ENCODE data around the gene BANK1.

The BANK1 gene

DNA sequence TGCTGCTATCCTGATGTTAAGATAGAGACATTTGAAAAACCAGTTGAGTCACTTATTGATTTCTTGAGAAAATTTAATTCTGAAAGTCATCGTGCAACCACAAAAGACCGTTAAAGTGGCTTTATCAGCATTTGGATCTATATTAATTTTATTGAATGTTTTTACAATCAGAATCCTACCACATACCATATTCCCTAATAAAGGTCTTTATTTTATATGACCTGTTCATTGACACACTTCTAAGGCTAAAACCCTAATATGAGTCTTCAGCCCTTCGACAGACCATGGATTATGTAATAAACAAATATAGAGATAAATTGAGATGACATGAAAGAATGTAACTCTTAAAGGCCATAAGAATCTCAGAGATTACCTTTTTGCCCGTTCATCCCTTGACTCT lies 68.1 kb downstream of the BANK1 start:
- Histone ChIP-seq H3K9me3 (ENCODE audit: low read length) (no peaks in the 10 kb centered on the region), H3K79me2 (ENCODE audit: insufficient read depth, low read length) (no peaks in the 10 kb centered on the region), H3K9ac (ENCODE audit: low read length) (no peak overlapping the region), H3F3A (ENCODE audit: insufficient read depth, low read length) (no peaks in the 10 kb centered on the region), H3K36me3 (ENCODE audit: insufficient read depth, low read length) (peaks cover 53% of the 10 kb centered on the region), H3K4me2 (ENCODE audit: low read length) (no peak overlapping the region), H2AFZ (ENCODE audit: low read length) (no peak overlapping the region), H4K20me1 (ENCODE audit: insufficient read depth, low read length) (no peaks in the 10 kb centered on the region), H3K4me1 (ENCODE audit: insufficient read depth, low read length, severe bottlenecking) (peaks cover 38% of the 10 kb centered on the region), H3K4me3 (ENCODE audit: low read depth, low read length, poor library complexity, severe bottlenecking) (no peak overlapping the region), H3K27me3 (ENCODE audit: insufficient read depth, low read length) (no peaks in the 10 kb centered on the region), H3K9me2 (ENCODE audit: low read depth, low read length) (no peaks in the 10 kb centered on the region), H3K27ac (ENCODE audit: low read depth, low read length, poor library complexity, severe bottlenecking) (no peak overlapping the region)
- TF ChIP-seq, protein P1, sequence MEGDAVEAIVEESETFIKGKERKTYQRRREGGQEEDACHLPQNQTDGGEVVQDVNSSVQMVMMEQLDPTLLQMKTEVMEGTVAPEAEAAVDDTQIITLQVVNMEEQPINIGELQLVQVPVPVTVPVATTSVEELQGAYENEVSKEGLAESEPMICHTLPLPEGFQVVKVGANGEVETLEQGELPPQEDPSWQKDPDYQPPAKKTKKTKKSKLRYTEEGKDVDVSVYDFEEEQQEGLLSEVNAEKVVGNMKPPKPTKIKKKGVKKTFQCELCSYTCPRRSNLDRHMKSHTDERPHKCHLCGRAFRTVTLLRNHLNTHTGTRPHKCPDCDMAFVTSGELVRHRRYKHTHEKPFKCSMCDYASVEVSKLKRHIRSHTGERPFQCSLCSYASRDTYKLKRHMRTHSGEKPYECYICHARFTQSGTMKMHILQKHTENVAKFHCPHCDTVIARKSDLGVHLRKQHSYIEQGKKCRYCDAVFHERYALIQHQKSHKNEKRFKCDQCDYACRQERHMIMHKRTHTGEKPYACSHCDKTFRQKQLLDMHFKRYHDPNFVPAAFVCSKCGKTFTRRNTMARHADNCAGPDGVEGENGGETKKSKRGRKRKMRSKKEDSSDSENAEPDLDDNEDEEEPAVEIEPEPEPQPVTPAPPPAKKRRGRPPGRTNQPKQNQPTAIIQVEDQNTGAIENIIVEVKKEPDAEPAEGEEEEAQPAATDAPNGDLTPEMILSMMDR (IDR thresholded peaks at IDR 0.05; ENCODE audit: low read length), result no peak
- no peak for TF ChIP-seq EZH2 (IDR thresholded peaks at IDR 0.05; ENCODE audit: borderline replicate concordance, low read length)

DNA sequence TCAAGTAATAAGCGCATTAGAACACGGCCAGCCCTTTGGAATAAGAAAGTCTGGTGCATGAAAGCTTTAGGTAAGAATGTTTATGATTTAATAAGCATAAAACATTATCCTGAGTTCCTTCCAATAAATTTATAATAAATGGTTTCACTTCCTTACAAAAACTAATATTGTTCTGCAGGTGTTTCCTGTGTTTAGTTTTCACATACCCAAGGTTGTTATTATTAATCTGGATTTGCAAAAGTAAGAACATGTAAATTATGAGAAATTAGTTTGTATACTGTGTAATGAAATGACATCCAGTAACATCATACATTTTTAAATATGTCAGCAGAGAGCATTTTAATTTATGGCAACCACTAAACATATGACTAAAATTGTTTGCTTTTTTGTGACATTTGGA lies 72.1 kb downstream of the BANK1 start:
- no peaks in the 10 kb centered on the region for H3K27me3 ChIP-seq (ENCODE audit: insufficient read depth, low read length)
- H3F3A ChIP-seq (ENCODE audit: insufficient read depth, low read length), result no peaks in the 10 kb centered on the region
- no peak overlapping the region for H3K4me3 ChIP-seq (ENCODE audit: low read depth, low read length, poor library complexity, severe bottlenecking)
- H3K4me2 ChIP-seq (ENCODE audit: low read length), result no peak overlapping the region
- H3K36me3 ChIP-seq (ENCODE audit: insufficient read depth, low read length), result peaks cover 61% of the 10 kb centered on the region
- no peak overlapping the region for H2AFZ ChIP-seq (ENCODE audit: low read length)
- H4K20me1 ChIP-seq (ENCODE audit: insufficient read depth, low read length), result no peaks in the 10 kb centered on the region
- H3K4me1 ChIP-seq (ENCODE audit: insufficient read depth, low read length, severe bottlenecking), result peaks cover 18% of the 10 kb centered on the region
- TF ChIP-seq, protein P1 (IDR thresholded peaks at IDR 0.05; ENCODE audit: low read length), result no peak
- no peak for TF ChIP-seq EZH2 (IDR thresholded peaks at IDR 0.05; ENCODE audit: borderline replicate concordance, low read length)
- no peaks in the 10 kb centered on the region for H3K9me2 ChIP-seq (ENCODE audit: low read depth, low read length)
- no peak overlapping the region for H3K9ac ChIP-seq (ENCODE audit: low read length)
- no peak overlapping the region for H3K27ac ChIP-seq (ENCODE audit: low read depth, low read length, poor library complexity, severe bottlenecking)
- H3K79me2 ChIP-seq (ENCODE audit: insufficient read depth, low read length), result no peaks in the 10 kb centered on the region
- H3K9me3 ChIP-seq (ENCODE audit: low read length), result no peaks in the 10 kb centered on the region

DNA sequence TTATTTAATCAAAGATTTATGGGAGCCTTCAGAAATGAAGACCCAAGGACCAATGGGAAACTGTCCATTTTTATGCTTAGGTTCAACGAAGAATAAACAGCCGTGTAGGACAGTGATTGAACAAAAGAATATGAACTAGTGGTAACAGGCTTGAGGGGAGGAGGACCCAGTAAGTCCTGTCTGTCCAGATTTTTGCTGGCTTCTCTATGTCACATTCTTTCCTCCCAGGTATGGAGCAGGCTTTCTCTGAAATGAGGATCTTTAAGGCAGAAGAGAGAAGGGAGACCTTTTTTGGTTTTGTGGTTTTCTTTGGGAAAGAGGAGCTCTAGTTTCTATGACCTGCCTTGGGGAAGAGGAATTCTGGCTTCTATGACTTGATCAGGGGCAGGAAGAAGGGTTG lies 74.1 kb downstream of the BANK1 start:
- Histone ChIP-seq H4K20me1 (ENCODE audit: insufficient read depth, low read length) (no peaks in the 10 kb centered on the region), H3K4me3 (ENCODE audit: low read depth, low read length, poor library complexity, severe bottlenecking) (no peak overlapping the region), H3K9ac (ENCODE audit: low read length) (no peak overlapping the region), H3K27me3 (ENCODE audit: insufficient read depth, low read length) (no peaks in the 10 kb centered on the region), H3K36me3 (ENCODE audit: insufficient read depth, low read length) (peaks cover 46% of the 10 kb centered on the region), H3K4me2 (ENCODE audit: low read length) (no peak overlapping the region), H2AFZ (ENCODE audit: low read length) (no peak overlapping the region), H3K27ac (ENCODE audit: low read depth, low read length, poor library complexity, severe bottlenecking) (no peak overlapping the region), H3F3A (ENCODE audit: insufficient read depth, low read length) (no peaks in the 10 kb centered on the region), H3K9me3 (ENCODE audit: low read length) (no peaks in the 10 kb centered on the region), H3K79me2 (ENCODE audit: insufficient read depth, low read length) (no peaks in the 10 kb centered on the region), H3K4me1 (ENCODE audit: insufficient read depth, low read length, severe bottlenecking) (peaks cover 11% of the 10 kb centered on the region), H3K9me2 (ENCODE audit: low read depth, low read length) (no peaks in the 10 kb centered on the region)
- TF ChIP-seq, protein P1 (IDR thresholded peaks at IDR 0.05; ENCODE audit: low read length), result no peak
- TF ChIP-seq EZH2 (IDR thresholded peaks at IDR 0.05; ENCODE audit: borderline replicate concordance, low read length), result no peak

Data from OCI-LY1 (cell line).